ENCODE data around the gene IRF2BPL. TPM values are rescaled to one million over a fixed set of nuclear protein-coding genes. Genes with fewer than 3 reads are reported as not detected.

Gene IRF2BPL
- total and polyA plus RNA-seq, 4 donors = 3.8 to 15.8 (median 7.4) TPM

DNA sequence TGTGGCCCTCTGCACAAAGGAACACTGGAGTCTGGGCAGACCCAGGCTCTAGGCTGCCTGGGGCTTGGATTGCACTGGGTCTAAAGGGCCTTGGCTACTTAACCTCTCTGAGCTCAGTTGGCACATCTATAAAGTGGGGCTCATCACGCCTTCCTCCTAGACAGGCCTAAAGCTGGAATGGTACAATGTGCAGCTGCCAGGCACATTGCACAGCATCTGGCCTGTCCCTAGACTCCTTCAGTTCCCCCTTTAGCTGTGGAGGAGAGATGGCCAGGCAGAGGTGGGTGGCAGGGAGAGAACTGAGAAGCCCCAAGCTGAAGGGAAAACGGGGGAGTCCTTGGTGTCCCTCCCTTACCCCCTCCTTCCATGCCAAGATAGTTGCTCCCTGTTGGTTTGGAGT, 10.8 kb downstream of the IRF2BPL start:
- Histone ChIP-seq H3K27me3 (ENCODE audit: control insufficient read depth in 4 of 4, insufficient read depth in 4 of 4, low read length in 3 of 4) (no peaks in the 10 kb centered on the region), H3K27ac (ENCODE audit: low read depth in 1 of 2, low read length in 2 of 2) (no peak overlapping the region), H3K4me1 (ENCODE audit: control insufficient read depth in 4 of 4, insufficient read depth in 4 of 4, low read length in 3 of 4) (peaks cover 1 to 22% (median 11%) of the 10 kb centered on the region in 4 donors), H3K9ac (ENCODE audit: low read depth in 1 of 2, low read length in 2 of 2) (no peak overlapping the region), H3K36me3 (ENCODE audit: control insufficient read depth in 4 of 4, insufficient read depth in 3 of 4, low read depth in 1 of 4, low read length in 3 of 4) (no peaks in the 10 kb centered on the region), H3K9me3 (ENCODE audit: control insufficient read depth in 4 of 4, low read length in 3 of 4) (no peaks in the 10 kb centered on the region), H3K4me3 (ENCODE audit: low read depth in 1 of 3, low read length in 3 of 3) (no peak overlapping the region)
- TF ChIP-seq, protein P1, sequence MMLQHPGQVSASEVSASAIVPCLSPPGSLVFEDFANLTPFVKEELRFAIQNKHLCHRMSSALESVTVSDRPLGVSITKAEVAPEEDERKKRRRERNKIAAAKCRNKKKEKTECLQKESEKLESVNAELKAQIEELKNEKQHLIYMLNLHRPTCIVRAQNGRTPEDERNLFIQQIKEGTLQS (IDR thresholded peaks at IDR 0.05) = no peak
- TF ChIP-seq, protein P2, sequence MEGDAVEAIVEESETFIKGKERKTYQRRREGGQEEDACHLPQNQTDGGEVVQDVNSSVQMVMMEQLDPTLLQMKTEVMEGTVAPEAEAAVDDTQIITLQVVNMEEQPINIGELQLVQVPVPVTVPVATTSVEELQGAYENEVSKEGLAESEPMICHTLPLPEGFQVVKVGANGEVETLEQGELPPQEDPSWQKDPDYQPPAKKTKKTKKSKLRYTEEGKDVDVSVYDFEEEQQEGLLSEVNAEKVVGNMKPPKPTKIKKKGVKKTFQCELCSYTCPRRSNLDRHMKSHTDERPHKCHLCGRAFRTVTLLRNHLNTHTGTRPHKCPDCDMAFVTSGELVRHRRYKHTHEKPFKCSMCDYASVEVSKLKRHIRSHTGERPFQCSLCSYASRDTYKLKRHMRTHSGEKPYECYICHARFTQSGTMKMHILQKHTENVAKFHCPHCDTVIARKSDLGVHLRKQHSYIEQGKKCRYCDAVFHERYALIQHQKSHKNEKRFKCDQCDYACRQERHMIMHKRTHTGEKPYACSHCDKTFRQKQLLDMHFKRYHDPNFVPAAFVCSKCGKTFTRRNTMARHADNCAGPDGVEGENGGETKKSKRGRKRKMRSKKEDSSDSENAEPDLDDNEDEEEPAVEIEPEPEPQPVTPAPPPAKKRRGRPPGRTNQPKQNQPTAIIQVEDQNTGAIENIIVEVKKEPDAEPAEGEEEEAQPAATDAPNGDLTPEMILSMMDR (IDR thresholded peaks at IDR 0.05; ENCODE audit: low read depth, low read length, missing input control) = no peak
- no peak for TF ChIP-seq SP1 (IDR thresholded peaks at IDR 0.05)
- no peak for TF ChIP-seq FOXA1 (IDR thresholded peaks at IDR 0.05)
- TF ChIP-seq, protein P3, sequence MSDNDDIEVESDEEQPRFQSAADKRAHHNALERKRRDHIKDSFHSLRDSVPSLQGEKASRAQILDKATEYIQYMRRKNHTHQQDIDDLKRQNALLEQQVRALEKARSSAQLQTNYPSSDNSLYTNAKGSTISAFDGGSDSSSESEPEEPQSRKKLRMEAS (IDR thresholded peaks at IDR 0.05) = no peak
- TF ChIP-seq RAD21 (IDR thresholded peaks at IDR 0.05) = no peak
- TF ChIP-seq, protein P4, sequence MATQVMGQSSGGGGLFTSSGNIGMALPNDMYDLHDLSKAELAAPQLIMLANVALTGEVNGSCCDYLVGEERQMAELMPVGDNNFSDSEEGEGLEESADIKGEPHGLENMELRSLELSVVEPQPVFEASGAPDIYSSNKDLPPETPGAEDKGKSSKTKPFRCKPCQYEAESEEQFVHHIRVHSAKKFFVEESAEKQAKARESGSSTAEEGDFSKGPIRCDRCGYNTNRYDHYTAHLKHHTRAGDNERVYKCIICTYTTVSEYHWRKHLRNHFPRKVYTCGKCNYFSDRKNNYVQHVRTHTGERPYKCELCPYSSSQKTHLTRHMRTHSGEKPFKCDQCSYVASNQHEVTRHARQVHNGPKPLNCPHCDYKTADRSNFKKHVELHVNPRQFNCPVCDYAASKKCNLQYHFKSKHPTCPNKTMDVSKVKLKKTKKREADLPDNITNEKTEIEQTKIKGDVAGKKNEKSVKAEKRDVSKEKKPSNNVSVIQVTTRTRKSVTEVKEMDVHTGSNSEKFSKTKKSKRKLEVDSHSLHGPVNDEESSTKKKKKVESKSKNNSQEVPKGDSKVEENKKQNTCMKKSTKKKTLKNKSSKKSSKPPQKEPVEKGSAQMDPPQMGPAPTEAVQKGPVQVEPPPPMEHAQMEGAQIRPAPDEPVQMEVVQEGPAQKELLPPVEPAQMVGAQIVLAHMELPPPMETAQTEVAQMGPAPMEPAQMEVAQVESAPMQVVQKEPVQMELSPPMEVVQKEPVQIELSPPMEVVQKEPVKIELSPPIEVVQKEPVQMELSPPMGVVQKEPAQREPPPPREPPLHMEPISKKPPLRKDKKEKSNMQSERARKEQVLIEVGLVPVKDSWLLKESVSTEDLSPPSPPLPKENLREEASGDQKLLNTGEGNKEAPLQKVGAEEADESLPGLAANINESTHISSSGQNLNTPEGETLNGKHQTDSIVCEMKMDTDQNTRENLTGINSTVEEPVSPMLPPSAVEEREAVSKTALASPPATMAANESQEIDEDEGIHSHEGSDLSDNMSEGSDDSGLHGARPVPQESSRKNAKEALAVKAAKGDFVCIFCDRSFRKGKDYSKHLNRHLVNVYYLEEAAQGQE (IDR thresholded peaks at IDR 0.05) = no peak
- no peak for TF ChIP-seq NR2F2 (IDR thresholded peaks at IDR 0.05)
- no peak for TF ChIP-seq GABPA (IDR thresholded peaks at IDR 0.05 in 1 of 2, conservative IDR thresholded peaks at IDR 0.05 in 1 of 2)
- no peak for TF ChIP-seq HNF4A (conservative IDR thresholded peaks at IDR 0.05)
- TF ChIP-seq, protein P5, sequence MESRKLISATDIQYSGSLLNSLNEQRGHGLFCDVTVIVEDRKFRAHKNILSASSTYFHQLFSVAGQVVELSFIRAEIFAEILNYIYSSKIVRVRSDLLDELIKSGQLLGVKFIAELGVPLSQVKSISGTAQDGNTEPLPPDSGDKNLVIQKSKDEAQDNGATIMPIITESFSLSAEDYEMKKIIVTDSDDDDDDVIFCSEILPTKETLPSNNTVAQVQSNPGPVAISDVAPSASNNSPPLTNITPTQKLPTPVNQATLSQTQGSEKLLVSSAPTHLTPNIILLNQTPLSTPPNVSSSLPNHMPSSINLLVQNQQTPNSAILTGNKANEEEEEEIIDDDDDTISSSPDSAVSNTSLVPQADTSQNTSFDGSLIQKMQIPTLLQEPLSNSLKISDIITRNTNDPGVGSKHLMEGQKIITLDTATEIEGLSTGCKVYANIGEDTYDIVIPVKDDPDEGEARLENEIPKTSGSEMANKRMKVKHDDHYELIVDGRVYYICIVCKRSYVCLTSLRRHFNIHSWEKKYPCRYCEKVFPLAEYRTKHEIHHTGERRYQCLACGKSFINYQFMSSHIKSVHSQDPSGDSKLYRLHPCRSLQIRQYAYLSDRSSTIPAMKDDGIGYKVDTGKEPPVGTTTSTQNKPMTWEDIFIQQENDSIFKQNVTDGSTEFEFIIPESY (IDR thresholded peaks at IDR 0.05) = no peak
- no peak for TF ChIP-seq JUND (IDR thresholded peaks at IDR 0.05)
- no peak for TF ChIP-seq RXRA (IDR thresholded peaks at IDR 0.05)
- no peak for TF ChIP-seq YY1 (IDR thresholded peaks at IDR 0.05)
- no peak for TF ChIP-seq TAF1 (conservative IDR thresholded peaks at IDR 0.05)
- no peak for TF ChIP-seq EGR1 (IDR thresholded peaks at IDR 0.05; ENCODE audit: low read depth in 2 of 2)
- WGBS = 89% methylated on average over 2 of the region's 2 CpGs
- DNase-seq (ENCODE audit: low spot score) = no peak

DNA sequence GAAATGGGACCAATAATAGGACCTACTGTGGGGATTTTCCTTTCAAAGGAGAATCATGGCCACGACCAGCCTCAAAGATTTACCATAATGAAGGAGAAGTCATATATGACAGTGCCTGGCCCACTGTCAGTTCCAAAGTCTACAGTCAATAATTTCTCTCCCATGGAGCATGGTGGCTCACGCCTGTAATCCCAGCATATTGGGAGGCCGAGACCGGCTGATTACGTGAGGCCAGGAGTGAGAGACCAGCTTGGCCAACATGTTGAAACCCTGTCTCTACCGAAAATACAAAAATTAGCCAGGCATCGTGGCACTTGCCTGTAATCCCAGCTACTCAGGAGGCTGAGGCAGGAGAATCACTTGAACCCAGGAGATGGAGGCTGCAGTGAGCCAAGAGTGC, 13.8 kb downstream of the IRF2BPL start:
- TF ChIP-seq NR2F2 (IDR thresholded peaks at IDR 0.05) = no peak
- no peak for DNase-seq (ENCODE audit: low spot score)
- Histone ChIP-seq H3K27me3 (ENCODE audit: control insufficient read depth in 4 of 4, insufficient read depth in 4 of 4, low read length in 3 of 4) (no peaks in the 10 kb centered on the region), H3K27ac (ENCODE audit: low read depth in 1 of 2, low read length in 2 of 2) (no peak overlapping the region), H3K4me1 (ENCODE audit: control insufficient read depth in 4 of 4, insufficient read depth in 4 of 4, low read length in 3 of 4) (peaks cover 1 to 28% (median 7%) of the 10 kb centered on the region in 4 donors), H3K9me3 (ENCODE audit: control insufficient read depth in 4 of 4, low read length in 3 of 4) (no peaks in the 10 kb centered on the region), H3K4me3 (ENCODE audit: low read depth in 1 of 3, low read length in 3 of 3) (no peak overlapping the region), H3K36me3 (ENCODE audit: control insufficient read depth in 4 of 4, insufficient read depth in 3 of 4, low read depth in 1 of 4, low read length in 3 of 4) (no peaks in the 10 kb centered on the region), H3K9ac (ENCODE audit: low read depth in 1 of 2, low read length in 2 of 2) (no peak overlapping the region)
- WGBS = 94% methylated on average over 7 of the region's 7 CpGs
